Measurements from ENCODE around the gene ITGB3.

DNA sequence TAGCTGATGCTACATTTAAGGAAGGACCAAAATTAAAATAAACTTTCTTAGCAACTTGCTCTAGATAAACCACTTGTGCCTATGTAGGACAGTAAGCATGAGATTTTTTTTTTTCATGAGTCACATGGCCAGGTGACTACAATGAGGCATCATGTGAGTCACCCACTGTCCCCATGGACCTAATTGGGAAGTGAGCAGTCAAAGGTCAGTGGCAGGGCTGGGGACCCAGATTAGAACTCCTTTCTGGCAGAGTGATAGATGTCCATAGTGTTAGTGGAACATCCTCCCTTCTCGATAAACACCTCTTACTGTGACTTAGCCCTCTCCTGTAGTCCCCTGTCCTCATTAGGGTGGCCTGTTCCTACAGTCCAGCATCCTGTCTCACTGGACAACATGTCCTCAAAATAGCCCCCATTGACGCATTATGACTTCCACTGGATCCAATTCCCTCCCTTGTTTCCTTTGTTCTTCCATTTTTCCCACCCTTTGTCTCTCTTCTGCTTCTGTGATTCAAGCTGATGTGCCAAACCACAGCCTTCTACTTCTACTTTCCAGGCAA is 12.4 kb downstream of the ITGB3 start:
- no peak for TF ChIP-seq POLR2AphosphoS2 (IDR thresholded peaks at IDR 0.05; ENCODE audit: low read depth, low read length)
- TF ChIP-seq ZNF274 (IDR thresholded peaks at IDR 0.05; ENCODE audit: insufficient read depth, insufficient read length), result no peak
- TF ChIP-seq JUND (IDR thresholded peaks at IDR 0.05; ENCODE audit: low read depth, low read length), result no peak
- TF ChIP-seq MXI1 (IDR thresholded peaks at IDR 0.05; ENCODE audit: low read depth, low read length), result no peak
- no peak for TF ChIP-seq SMC3 (IDR thresholded peaks at IDR 0.05; ENCODE audit: borderline replicate concordance, low read length)
- no peak for TF ChIP-seq TCF7 (IDR thresholded peaks at IDR 0.05; ENCODE audit: borderline replicate concordance)
- no peak for TF ChIP-seq CHD2 (IDR thresholded peaks at IDR 0.05; ENCODE audit: borderline replicate concordance, low read depth, low read length)
- TF ChIP-seq, protein P1, sequence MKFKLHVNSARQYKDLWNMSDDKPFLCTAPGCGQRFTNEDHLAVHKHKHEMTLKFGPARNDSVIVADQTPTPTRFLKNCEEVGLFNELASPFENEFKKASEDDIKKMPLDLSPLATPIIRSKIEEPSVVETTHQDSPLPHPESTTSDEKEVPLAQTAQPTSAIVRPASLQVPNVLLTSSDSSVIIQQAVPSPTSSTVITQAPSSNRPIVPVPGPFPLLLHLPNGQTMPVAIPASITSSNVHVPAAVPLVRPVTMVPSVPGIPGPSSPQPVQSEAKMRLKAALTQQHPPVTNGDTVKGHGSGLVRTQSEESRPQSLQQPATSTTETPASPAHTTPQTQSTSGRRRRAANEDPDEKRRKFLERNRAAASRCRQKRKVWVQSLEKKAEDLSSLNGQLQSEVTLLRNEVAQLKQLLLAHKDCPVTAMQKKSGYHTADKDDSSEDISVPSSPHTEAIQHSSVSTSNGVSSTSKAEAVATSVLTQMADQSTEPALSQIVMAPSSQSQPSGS (IDR thresholded peaks at IDR 0.05; ENCODE audit: low read length), result no peak
- no peak for TF ChIP-seq POLR2A (IDR thresholded peaks at IDR 0.05; ENCODE audit: low read depth, low read length)
- TF ChIP-seq LARP7 (IDR thresholded peaks at IDR 0.05), result no peak
- no peak for TF ChIP-seq CREM (IDR thresholded peaks at IDR 0.05; ENCODE audit: low read depth)
- TF ChIP-seq ZSCAN29 (IDR thresholded peaks at IDR 0.05), result no peak
- TF ChIP-seq CTCF (IDR thresholded peaks at IDR 0.05 in 2 of 3, conservative IDR thresholded peaks at IDR 0.05 in 1 of 3; ENCODE audit: control insufficient read depth in 2 of 3, extremely low read depth in 1 of 3, insufficient read depth in 1 of 3, low read depth in 3 of 3, low read length in 3 of 3), result no peak
- no peak for TF ChIP-seq NR2C2 (IDR thresholded peaks at IDR 0.05; ENCODE audit: borderline replicate concordance, control insufficient read depth, insufficient read length, low read depth)
